GM12878 (cell line): ENCODE data around the gene PDZD2. TPM values are rescaled to one million over a fixed set of nuclear protein-coding genes. Genes with fewer than 3 reads are reported as not detected.

Experiments
- ATAC-seq: fragments of 200-7000 bp; cut with Tn5 transposase; 3 replicates; pipeline ENCODE4 v1.9.1; 2020; ENCODE audit warnings: mild to moderate bottlenecking, moderate library complexity
- BruUV-seq: library from RNA; stranded (reverse); fragments of 400-500 nt; replicated peaks from 2 replicates; lab custom pipeline; 2021; lab: Mats Ljungman, UMichigan
- CTCF ChIA-PET: fragments of 300-600 bp; sonication (Branson Sonifier 250); formaldehyde crosslinking; extraction: SDS; loops from one replicate; lab custom pipeline; 2021; ENCODE audit warnings: inconsistent platforms; lab: Yijun Ruan, JAX
- POLR2A ChIA-PET: fragments of 350-600 bp; formaldehyde crosslinking; extraction: SDS; loops from one replicate; lab custom pipeline; 2021; ENCODE audit warnings: inconsistent platforms; lab: Charles Lee
- RAD21 ChIA-PET: fragments of 300-600 bp; sonication (Branson Sonifier 250); formaldehyde crosslinking; loops from one replicate; lab custom pipeline; 2023; ENCODE audit warnings: antibody characterized with exemption; ENCODE audit not compliant: unreplicated experiment; lab: Charles Lee
- SMC1A ChIA-PET: fragments of 300-600 bp; sonication (Branson Sonifier 250); formaldehyde crosslinking; loops from one replicate; lab custom pipeline; 2023; ENCODE audit not compliant: unreplicated experiment, uncharacterized antibody; lab: Charles Lee
- DNase-seq: peaks from one replicate; pipeline ENCODE4 v3.0.0-alpha.2; 2011; ENCODE audit warnings: low read depth, low spot score
- FAIRE-seq: peaks from 3 replicates; lab custom pipeline; 2011; peaks lifted over from hg19 to GRCh38; lab: Jason Lieb, UNC
- H2AFZ ChIP-seq: 2 replicates; pipeline ENCODE4 v1.6.0; 2011; ENCODE audit warnings: low read depth, low read length, control low read depth; ENCODE audit not compliant: control insufficient read depth
- H3K27ac ChIP-seq: 2 replicates; pipeline ENCODE4 v1.5.1; 2011; ENCODE audit warnings: control low read depth; ENCODE audit not compliant: control insufficient read depth, insufficient read depth
- H3K27me3 ChIP-seq, 2 experiments: replicated peaks in 1 of 2; 2 replicates each; pipeline versions ENCODE4 v1.6.0 to v1.6.1; 2011; ENCODE audit warnings: low read length in 1 of 2; ENCODE audit not compliant: control insufficient read depth in 2 of 2, insufficient read depth in 2 of 2
- H3K36me3 ChIP-seq, 2 experiments: 2 replicates each; pipeline ENCODE4 v1.5.1; 2011; ENCODE audit warnings: low read length in 1 of 2; ENCODE audit not compliant: control insufficient read depth in 2 of 2, insufficient read depth in 2 of 2
- H3K4me1 ChIP-seq: 2 replicates; pipeline ENCODE4 v1.6.1; 2011; ENCODE audit warnings: mild to moderate bottlenecking, low read length, moderate library complexity, mixed read lengths; ENCODE audit not compliant: control insufficient read depth, insufficient read depth
- H3K4me2 ChIP-seq: 2 replicates; pipeline ENCODE4 v1.6.0; 2011; ENCODE audit warnings: control low read depth; ENCODE audit not compliant: control insufficient read depth, insufficient read depth
- H3K4me3 ChIP-seq: fragments of 200-600 bp; sonication (generic); 2 replicates; pipeline ENCODE4 v1.5.1; 2016
- H3K79me2 ChIP-seq: 2 replicates; pipeline ENCODE4 v1.6.0; 2011; ENCODE audit warnings: low read length; ENCODE audit not compliant: control insufficient read depth, insufficient read depth
- H3K9ac ChIP-seq: 2 replicates; pipeline ENCODE4 v1.8.0; 2011; ENCODE audit warnings: low read length, control low read depth, mixed read lengths; ENCODE audit not compliant: control insufficient read depth, insufficient read depth
- H3K9me3 ChIP-seq: replicated peaks from 3 replicates; pipeline ENCODE4 v1.5.1; 2011; ENCODE audit warnings: mild to moderate bottlenecking, low read length; ENCODE audit not compliant: control insufficient read depth, insufficient read depth
- H4K20me1 ChIP-seq: 2 replicates; pipeline ENCODE4 v1.6.0; 2011; ENCODE audit not compliant: control insufficient read depth, insufficient read depth
- ATF7 ChIP-seq: fragments of 450-650 bp; IDR thresholded peaks from 2 replicates; pipeline ENCODE4 v1.6.1; 2016; ENCODE audit warnings: low read depth, mild to moderate bottlenecking
- DPF2 ChIP-seq: fragments of 450-650 bp; IDR thresholded peaks from 2 replicates; pipeline ENCODE4 v1.6.1; 2017; ENCODE audit warnings: mild to moderate bottlenecking
- PAX8 ChIP-seq: fragments of 450-650 bp; IDR thresholded peaks from 2 replicates; pipeline ENCODE4 v1.6.1; 2017; ENCODE audit warnings: mild to moderate bottlenecking, moderate library complexity
- SMAD5 ChIP-seq: IDR thresholded peaks from 2 replicates; pipeline ENCODE4 v1.6.1; 2016; ENCODE audit warnings: antibody characterized with exemption, low read depth
- WGBS: methylation state at CpG from one replicate; pipeline ENCODE4 v1.1.6; 2016; ENCODE audit warnings: low lambda C conversion rate; ENCODE audit not compliant: insufficient replicate concordance, insufficient coverage; ENCODE audit errors: missing lambda C conversion rate; 5-methylcytosine and 5-hydroxymethylcytosine counted together
- in situ Hi-C: fragments of 300-500 bp; cut with MboI; formaldehyde crosslinking; loops from 9 replicates; pipeline ENCODE4 v1.14.3; 2018; ENCODE audit warnings: mixed read lengths
- intact Hi-C: fragments of 100-400 bp; cut with micrococcal nuclease; formaldehyde crosslinking; loops from one replicate; pipeline ENCODE4 v1.14.2; 2022; ENCODE audit not compliant: unreplicated experiment
- polyA plus RNA-seq, 11 experiments: library from polyadenylated mRNA; depleted of rRNA in 4 of 11; unstranded in 6 of 11; stranded (reverse) in 5 of 11; fragments of >200 nt; fragmentation: Nextera tagmentation in 4 of 11; fragmentation: Illumina TruSeq in 1 of 11; extraction: Ambion mirVana in 4 of 11; extraction: Trizol in 1 of 11; gene quantifications; 1 replicate in 1 of 11; 2 replicates in 10 of 11; pipeline versions ENCODE4 v1.2.1 to v1.2.3, GENCODE V29; 2011 to 2016; ENCODE audit warnings: inconsistent platforms in 2 of 11, missing spikeins in 2 of 11, low read depth in 1 of 11
- total RNA-seq, 4 experiments: library from RNA; depleted of rRNA in 3 of 4; stranded (reverse); fragments of >200 nt in 3 of 4; fragmentation: Illumina TruSeq in 1 of 4; extraction: Trizol in 1 of 4; gene quantifications; 2 replicates each; pipeline versions ENCODE4 v1.2.1 to v1.2.3, GENCODE V29; 2013 to 2021
- TF ChIP-seq, protein P1 (sequence below): fragments of 450-650 bp; formaldehyde crosslinking; IDR thresholded peaks from 2 replicates; pipeline ENCODE4 v1.5.0; 2022; ENCODE audit warnings: mild to moderate bottlenecking, missing genetic modification characterization
- TF ChIP-seq, protein P2 (sequence below): fragments of 450-650 bp; IDR thresholded peaks from 2 replicates; pipeline ENCODE4 v1.6.1; 2017; ENCODE audit warnings: antibody characterized with exemption, mild to moderate bottlenecking, moderate library complexity
- TF ChIP-seq, protein P3 (sequence below): IDR thresholded peaks from 2 replicates; pipeline ENCODE4 v1.6.1; 2012; ENCODE audit warnings: mild to moderate bottlenecking, low read depth, low read length
- TF ChIP-seq, protein P4 (sequence below): IDR thresholded peaks from 2 replicates; pipeline ENCODE4 v1.6.1; 2011; ENCODE audit warnings: borderline replicate concordance, low read depth, mild to moderate bottlenecking, moderate library complexity, low read length; ENCODE audit not compliant: insufficient read depth, poor library complexity, severe bottlenecking

The PDZD2 gene
- total and polyA plus RNA-seq, 10 of the 15 experiments (the other 5 are each of a cell fraction or from before 2014, with no cell fraction given): 0.01 to 0.58 (median 0.29) TPM; not detected in 3

DNA sequence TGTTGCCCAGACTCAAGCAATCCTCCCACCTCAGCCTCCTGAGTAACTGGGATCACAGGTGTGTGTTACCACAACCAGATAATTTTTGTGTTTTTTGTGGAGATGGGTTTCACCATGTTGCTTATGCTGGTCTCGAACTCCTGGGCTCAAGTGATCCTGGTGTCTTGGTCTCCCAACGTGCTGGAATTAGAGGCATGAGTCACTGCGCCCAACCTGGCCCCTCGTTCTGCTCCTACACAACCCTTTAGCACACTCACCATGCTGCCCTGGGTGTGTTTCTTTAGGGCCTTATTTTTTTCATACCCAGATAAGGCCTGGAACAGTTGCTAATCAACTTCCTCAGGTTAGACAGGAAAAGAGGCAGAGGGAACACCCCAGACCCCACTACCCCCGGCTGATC lies 2.6 kb downstream of the PDZD2 start:
- FAIRE-seq: no peak
- H3K27ac ChIP-seq: no peak overlapping the region
- DNase-seq: no peak
- no peaks in the 10 kb centered on the region for H3K36me3 ChIP-seq
- ChIA-PET POLR2A (no interaction called here), SMC1A (no interaction called here), CTCF (interaction anchor here (0.7 kb wide), 1 partner anchor 688 kb away, joined by 4 read pairs; no protein-coding TSS in a partner anchor), RAD21 (no interaction called here)
- no peak overlapping the region for H2AFZ ChIP-seq
- TF ChIP-seq, protein P1, sequence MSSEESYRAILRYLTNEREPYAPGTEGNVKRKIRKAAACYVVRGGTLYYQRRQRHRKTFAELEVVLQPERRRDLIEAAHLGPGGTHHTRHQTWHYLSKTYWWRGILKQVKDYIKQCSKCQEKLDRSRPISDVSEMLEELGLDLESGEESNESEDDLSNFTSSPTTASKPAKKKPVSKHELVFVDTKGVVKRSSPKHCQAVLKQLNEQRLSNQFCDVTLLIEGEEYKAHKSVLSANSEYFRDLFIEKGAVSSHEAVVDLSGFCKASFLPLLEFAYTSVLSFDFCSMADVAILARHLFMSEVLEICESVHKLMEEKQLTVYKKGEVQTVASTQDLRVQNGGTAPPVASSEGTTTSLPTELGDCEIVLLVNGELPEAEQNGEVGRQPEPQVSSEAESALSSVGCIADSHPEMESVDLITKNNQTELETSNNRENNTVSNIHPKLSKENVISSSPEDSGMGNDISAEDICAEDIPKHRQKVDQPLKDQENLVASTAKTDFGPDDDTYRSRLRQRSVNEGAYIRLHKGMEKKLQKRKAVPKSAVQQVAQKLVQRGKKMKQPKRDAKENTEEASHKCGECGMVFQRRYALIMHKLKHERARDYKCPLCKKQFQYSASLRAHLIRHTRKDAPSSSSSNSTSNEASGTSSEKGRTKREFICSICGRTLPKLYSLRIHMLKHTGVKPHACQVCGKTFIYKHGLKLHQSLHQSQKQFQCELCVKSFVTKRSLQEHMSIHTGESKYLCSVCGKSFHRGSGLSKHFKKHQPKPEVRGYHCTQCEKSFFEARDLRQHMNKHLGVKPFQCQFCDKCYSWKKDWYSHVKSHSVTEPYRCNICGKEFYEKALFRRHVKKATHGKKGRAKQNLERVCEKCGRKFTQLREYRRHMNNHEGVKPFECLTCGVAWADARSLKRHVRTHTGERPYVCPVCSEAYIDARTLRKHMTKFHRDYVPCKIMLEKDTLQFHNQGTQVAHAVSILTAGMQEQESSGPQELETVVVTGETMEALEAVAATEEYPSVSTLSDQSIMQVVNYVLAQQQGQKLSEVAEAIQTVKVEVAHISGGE (CRISPR knock-in tag): no peak
- TF ChIP-seq, protein P2, sequence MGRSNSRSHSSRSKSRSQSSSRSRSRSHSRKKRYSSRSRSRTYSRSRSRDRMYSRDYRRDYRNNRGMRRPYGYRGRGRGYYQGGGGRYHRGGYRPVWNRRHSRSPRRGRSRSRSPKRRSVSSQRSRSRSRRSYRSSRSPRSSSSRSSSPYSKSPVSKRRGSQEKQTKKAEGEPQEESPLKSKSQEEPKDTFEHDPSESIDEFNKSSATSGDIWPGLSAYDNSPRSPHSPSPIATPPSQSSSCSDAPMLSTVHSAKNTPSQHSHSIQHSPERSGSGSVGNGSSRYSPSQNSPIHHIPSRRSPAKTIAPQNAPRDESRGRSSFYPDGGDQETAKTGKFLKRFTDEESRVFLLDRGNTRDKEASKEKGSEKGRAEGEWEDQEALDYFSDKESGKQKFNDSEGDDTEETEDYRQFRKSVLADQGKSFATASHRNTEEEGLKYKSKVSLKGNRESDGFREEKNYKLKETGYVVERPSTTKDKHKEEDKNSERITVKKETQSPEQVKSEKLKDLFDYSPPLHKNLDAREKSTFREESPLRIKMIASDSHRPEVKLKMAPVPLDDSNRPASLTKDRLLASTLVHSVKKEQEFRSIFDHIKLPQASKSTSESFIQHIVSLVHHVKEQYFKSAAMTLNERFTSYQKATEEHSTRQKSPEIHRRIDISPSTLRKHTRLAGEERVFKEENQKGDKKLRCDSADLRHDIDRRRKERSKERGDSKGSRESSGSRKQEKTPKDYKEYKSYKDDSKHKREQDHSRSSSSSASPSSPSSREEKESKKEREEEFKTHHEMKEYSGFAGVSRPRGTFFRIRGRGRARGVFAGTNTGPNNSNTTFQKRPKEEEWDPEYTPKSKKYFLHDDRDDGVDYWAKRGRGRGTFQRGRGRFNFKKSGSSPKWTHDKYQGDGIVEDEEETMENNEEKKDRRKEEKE: no peak
- TF ChIP-seq, protein P3, sequence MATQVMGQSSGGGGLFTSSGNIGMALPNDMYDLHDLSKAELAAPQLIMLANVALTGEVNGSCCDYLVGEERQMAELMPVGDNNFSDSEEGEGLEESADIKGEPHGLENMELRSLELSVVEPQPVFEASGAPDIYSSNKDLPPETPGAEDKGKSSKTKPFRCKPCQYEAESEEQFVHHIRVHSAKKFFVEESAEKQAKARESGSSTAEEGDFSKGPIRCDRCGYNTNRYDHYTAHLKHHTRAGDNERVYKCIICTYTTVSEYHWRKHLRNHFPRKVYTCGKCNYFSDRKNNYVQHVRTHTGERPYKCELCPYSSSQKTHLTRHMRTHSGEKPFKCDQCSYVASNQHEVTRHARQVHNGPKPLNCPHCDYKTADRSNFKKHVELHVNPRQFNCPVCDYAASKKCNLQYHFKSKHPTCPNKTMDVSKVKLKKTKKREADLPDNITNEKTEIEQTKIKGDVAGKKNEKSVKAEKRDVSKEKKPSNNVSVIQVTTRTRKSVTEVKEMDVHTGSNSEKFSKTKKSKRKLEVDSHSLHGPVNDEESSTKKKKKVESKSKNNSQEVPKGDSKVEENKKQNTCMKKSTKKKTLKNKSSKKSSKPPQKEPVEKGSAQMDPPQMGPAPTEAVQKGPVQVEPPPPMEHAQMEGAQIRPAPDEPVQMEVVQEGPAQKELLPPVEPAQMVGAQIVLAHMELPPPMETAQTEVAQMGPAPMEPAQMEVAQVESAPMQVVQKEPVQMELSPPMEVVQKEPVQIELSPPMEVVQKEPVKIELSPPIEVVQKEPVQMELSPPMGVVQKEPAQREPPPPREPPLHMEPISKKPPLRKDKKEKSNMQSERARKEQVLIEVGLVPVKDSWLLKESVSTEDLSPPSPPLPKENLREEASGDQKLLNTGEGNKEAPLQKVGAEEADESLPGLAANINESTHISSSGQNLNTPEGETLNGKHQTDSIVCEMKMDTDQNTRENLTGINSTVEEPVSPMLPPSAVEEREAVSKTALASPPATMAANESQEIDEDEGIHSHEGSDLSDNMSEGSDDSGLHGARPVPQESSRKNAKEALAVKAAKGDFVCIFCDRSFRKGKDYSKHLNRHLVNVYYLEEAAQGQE: no peak
- no peak for TF ChIP-seq SMAD5
- no peak for TF ChIP-seq ATF7
- no peak for TF ChIP-seq DPF2
- TF ChIP-seq PAX8: no peak
- TF ChIP-seq, protein P4, sequence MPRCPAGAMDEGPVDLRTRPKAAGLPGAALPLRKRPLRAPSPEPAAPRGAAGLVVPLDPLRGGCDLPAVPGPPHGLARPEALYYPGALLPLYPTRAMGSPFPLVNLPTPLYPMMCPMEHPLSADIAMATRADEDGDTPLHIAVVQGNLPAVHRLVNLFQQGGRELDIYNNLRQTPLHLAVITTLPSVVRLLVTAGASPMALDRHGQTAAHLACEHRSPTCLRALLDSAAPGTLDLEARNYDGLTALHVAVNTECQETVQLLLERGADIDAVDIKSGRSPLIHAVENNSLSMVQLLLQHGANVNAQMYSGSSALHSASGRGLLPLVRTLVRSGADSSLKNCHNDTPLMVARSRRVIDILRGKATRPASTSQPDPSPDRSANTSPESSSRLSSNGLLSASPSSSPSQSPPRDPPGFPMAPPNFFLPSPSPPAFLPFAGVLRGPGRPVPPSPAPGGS: no peak
- H3K4me2 ChIP-seq: no peak overlapping the region
- no TSS peak for BruUV-seq
- no peak overlapping the region for H3K9ac ChIP-seq
- peaks cover 4% of the 10 kb centered on the region for H3K4me1 ChIP-seq
- in situ Hi-C loops: no loop called here
- no peaks in the 10 kb centered on the region for H4K20me1 ChIP-seq
- intact Hi-C loops: no loop called here
- no peak overlapping the region for H3K4me3 ChIP-seq
- 37% methylated on average over 5 of the region's 5 CpGs for WGBS
- no peaks in the 10 kb centered on the region for H3K79me2 ChIP-seq
- H3K27me3 ChIP-seq: peaks cover 1 to 11% of the 10 kb centered on the region in 2 experiments; a peak in 3 of 4 replicates
- no peaks in the 10 kb centered on the region for H3K9me3 ChIP-seq
- no peak for ATAC-seq
